HepG2 (cell line): ENCODE measurements around the gene CLTCL1.

ENCODE experiments used
- EHMT2 ChIP-seq: fragments of 200-600 bp; sonication (generic); IDR thresholded peaks from 2 replicates; pipeline ENCODE4 v1.7.0; 2017; ENCODE audit warnings: antibody characterized with exemption, low read depth, low read length, borderline replicate concordance
- EP300 ChIP-seq, 3 experiments: sonication (generic) in 1 of 3; formaldehyde crosslinking in 1 of 3; IDR thresholded peaks; 2 replicates each; pipeline versions ENCODE4 v1.5.1 to v1.6.1; 2011 to 2020; ENCODE audit warnings: low read depth in 2 of 3, low read length in 2 of 3, borderline replicate concordance in 1 of 3, improper control_type of control experiment in 1 of 3, mild to moderate bottlenecking in 1 of 3, missing genetic modification reagents in 1 of 3, moderate library complexity in 1 of 3
- GABPA ChIP-seq, 2 experiments: IDR thresholded peaks; 2 replicates each; pipeline ENCODE4 v1.6.1; 2011 to 2016; ENCODE audit warnings: low read depth in 2 of 2, low read length in 1 of 2, missing biosample characterization in 1 of 2, missing genetic modification characterization in 1 of 2
- PATZ1 ChIP-seq: sonication (generic); formaldehyde crosslinking; IDR thresholded peaks from 2 replicates; pipeline ENCODE4 v1.4.0; 2020; ENCODE audit warnings: missing genetic modification reagents
- RNF219 ChIP-seq: sonication (generic); formaldehyde crosslinking; IDR thresholded peaks from 2 replicates; pipeline ENCODE4 v1.5.0; 2020; ENCODE audit warnings: mild to moderate bottlenecking, missing genetic modification reagents
- ZNF207 ChIP-seq: fragments of 450-650 bp; IDR thresholded peaks from 2 replicates; pipeline ENCODE4 v1.6.1; 2016; ENCODE audit warnings: antibody characterized with exemption, borderline replicate concordance
- ZNF350 ChIP-seq: sonication (generic); formaldehyde crosslinking; IDR thresholded peaks from 2 replicates; pipeline ENCODE4 v1.4.0; 2020; ENCODE audit warnings: mild to moderate bottlenecking, low read depth, missing genetic modification reagents, borderline replicate concordance
- ZNF558 ChIP-seq: sonication (generic); formaldehyde crosslinking; IDR thresholded peaks from 2 replicates; pipeline ENCODE4 v1.9.0; 2022; ENCODE audit warnings: mild to moderate bottlenecking, missing genetic modification reagents, borderline replicate concordance
- ZNF652 ChIP-seq: IDR thresholded peaks from 2 replicates; pipeline ENCODE4 v1.6.1; 2016; ENCODE audit warnings: low read depth, borderline replicate concordance
- TF ChIP-seq, protein P1 (sequence below), 2 experiments: IDR thresholded peaks; 2 replicates each; pipeline ENCODE4 v1.6.1; 2011 to 2012; ENCODE audit warnings: low read length in 2 of 2, borderline replicate concordance in 1 of 2, low read depth in 1 of 2, mild to moderate bottlenecking in 1 of 2, moderate library complexity in 1 of 2
- TF ChIP-seq, protein P2 (sequence below): sonication (generic); formaldehyde crosslinking; IDR thresholded peaks from 2 replicates; pipeline ENCODE4 v1.5.0; 2020; ENCODE audit warnings: mild to moderate bottlenecking, missing genetic modification reagents, moderate library complexity

DNA sequence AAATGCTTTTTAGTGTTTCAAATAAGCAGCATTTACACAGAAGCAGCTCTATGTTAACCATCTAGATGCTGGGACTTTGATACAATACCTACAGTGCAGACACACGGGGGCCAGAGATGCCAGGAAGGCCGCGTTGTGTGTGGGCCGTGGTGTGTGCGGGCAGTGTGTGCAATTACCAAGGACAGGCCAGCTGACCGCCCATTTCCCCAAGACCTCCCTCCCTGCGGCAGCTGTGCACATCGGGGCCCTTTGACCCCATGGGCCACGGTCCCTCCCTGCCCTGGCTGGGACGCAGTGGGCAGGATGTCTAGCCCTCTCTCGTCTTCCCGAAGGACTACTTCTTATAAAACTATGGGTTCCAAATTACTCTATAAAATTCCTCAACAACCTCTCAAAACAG lies 38.4 kb downstream of the CLTCL1 start:
- TF ChIP-seq, protein P1, sequence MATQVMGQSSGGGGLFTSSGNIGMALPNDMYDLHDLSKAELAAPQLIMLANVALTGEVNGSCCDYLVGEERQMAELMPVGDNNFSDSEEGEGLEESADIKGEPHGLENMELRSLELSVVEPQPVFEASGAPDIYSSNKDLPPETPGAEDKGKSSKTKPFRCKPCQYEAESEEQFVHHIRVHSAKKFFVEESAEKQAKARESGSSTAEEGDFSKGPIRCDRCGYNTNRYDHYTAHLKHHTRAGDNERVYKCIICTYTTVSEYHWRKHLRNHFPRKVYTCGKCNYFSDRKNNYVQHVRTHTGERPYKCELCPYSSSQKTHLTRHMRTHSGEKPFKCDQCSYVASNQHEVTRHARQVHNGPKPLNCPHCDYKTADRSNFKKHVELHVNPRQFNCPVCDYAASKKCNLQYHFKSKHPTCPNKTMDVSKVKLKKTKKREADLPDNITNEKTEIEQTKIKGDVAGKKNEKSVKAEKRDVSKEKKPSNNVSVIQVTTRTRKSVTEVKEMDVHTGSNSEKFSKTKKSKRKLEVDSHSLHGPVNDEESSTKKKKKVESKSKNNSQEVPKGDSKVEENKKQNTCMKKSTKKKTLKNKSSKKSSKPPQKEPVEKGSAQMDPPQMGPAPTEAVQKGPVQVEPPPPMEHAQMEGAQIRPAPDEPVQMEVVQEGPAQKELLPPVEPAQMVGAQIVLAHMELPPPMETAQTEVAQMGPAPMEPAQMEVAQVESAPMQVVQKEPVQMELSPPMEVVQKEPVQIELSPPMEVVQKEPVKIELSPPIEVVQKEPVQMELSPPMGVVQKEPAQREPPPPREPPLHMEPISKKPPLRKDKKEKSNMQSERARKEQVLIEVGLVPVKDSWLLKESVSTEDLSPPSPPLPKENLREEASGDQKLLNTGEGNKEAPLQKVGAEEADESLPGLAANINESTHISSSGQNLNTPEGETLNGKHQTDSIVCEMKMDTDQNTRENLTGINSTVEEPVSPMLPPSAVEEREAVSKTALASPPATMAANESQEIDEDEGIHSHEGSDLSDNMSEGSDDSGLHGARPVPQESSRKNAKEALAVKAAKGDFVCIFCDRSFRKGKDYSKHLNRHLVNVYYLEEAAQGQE (IDR thresholded peaks at IDR 0.05; ENCODE audit: borderline replicate concordance in 1 of 2, low read depth in 1 of 2, low read length in 2 of 2), result no peak
- no peak for TF ChIP-seq ZNF207
- TF ChIP-seq EP300 (IDR thresholded peaks at IDR 0.05; ENCODE audit: low read depth in 2 of 2, low read length in 2 of 2), result no peak
- no peak for TF ChIP-seq EP300 (CRISPR knock-in tag; IDR thresholded peaks at IDR 0.05; ENCODE audit: borderline replicate concordance)
- no peak for TF ChIP-seq RNF219 (CRISPR knock-in tag)
- no peak for TF ChIP-seq GABPA (IDR thresholded peaks at IDR 0.05; ENCODE audit: low read depth, low read length)
- TF ChIP-seq GABPA (CRISPR knock-in tag; IDR thresholded peaks at IDR 0.05; ENCODE audit: low read depth), result no peak
- TF ChIP-seq, protein P2, sequence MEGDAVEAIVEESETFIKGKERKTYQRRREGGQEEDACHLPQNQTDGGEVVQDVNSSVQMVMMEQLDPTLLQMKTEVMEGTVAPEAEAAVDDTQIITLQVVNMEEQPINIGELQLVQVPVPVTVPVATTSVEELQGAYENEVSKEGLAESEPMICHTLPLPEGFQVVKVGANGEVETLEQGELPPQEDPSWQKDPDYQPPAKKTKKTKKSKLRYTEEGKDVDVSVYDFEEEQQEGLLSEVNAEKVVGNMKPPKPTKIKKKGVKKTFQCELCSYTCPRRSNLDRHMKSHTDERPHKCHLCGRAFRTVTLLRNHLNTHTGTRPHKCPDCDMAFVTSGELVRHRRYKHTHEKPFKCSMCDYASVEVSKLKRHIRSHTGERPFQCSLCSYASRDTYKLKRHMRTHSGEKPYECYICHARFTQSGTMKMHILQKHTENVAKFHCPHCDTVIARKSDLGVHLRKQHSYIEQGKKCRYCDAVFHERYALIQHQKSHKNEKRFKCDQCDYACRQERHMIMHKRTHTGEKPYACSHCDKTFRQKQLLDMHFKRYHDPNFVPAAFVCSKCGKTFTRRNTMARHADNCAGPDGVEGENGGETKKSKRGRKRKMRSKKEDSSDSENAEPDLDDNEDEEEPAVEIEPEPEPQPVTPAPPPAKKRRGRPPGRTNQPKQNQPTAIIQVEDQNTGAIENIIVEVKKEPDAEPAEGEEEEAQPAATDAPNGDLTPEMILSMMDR, result no peak
- no peak for TF ChIP-seq PATZ1 (CRISPR knock-in tag)
- TF ChIP-seq ZNF652 (CRISPR knock-in tag), result no peak
- no peak for TF ChIP-seq ZNF558 (CRISPR knock-in tag)
- TF ChIP-seq ZNF350 (CRISPR knock-in tag), result no peak
- TF ChIP-seq EHMT2, result no peak
